HCEC 1CT (cell line): ENCODE results near the gene HACL1.
A peak's percentile ranks its signal among the peaks of the same experiment; 100 is the strongest.

Experiments
- DNase-seq: peaks from one replicate; pipeline ENCODE4 v3.0.0-alpha.2; 2017

Gene HACL1

GRCh38 chr3:15601399-15602145 is at the start of gene HACL1, which contains the start of gene BTD:
TSS of gene HACL1 (minus strand) at chr3:15601569. CDS start at chr3:15601463, 106 bp downstream.
TSS of gene BTD (plus strand) at chr3:15601745. CDS start at chr3:15635440, 33,695 bp downstream.
- DNase-seq: peak; percentile 99

GRCh38 chr3:15649858-15650257 is 48.5 kb upstream of the HACL1 start:
- no peak for DNase-seq

- no peak for DNase-seq
Observed at GRCh38 chr3:15649341-15649740, 48.0 kb upstream of the HACL1 start.

- peak; percentile 98 for DNase-seq
Observed at GRCh38 chr3:15647611-15648167, 46.3 kb upstream of the HACL1 start.

- peak; percentile 100 for DNase-seq
Observed at GRCh38 chr3:15646851-15647511, 45.6 kb upstream of the HACL1 start.

DNA sequence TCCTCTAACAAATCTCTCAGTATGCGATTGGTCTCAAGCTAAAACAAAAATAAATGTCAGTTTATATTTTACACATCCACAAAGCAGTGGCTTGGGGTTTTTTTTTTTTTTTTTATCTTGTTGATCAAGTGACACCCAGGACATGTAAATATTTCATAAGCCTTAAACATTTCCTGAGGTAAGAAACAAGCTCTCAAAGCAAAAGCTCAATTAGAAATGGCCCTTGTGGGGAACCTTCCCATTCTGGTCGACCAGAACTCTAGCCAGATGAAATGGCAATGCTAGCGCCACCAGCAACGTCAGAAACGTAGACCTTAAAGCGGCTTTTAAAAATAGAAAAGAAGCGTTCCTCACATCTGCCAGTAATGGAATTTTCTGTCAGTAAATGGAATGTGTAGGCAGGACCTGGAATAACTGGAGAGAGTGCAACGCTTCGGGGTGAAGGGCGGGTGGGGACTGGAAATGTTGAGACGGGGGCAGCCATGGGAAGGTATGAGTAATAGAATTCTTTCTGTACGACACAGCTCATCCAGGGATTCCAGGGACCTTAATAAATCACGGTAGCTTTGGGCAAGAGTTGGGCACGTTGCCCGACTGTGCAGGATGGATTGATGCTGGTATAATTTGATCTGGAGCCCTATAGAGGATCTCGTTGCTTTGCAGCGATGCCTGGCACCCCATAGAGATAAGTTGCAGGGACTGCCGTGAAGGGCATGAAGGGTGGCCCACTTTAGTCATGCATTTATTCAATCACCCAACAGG is 44.6 kb upstream of the HACL1 start:
- DNase-seq: peak; percentile 97

DNA sequence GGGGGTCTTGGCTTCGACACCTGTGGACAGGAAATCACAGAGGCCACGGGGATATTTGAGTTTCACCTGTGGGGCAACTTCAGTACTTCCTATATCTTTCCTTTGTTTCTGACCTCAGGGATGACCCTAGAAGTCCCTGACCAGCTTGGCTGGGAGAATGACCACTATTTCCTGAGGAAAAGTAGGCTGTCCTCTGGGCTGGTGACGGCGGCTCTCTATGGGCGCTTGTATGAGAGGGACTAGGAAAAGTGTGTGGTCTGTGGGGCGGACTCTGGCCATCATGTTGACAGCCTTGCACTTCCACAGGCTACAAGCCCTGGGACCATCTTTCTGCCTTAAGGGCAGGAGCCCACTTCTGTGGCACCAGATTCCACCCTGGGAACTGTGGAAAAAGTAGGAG is 43.9 kb upstream of the HACL1 start:
- DNase-seq: no peak

DNA sequence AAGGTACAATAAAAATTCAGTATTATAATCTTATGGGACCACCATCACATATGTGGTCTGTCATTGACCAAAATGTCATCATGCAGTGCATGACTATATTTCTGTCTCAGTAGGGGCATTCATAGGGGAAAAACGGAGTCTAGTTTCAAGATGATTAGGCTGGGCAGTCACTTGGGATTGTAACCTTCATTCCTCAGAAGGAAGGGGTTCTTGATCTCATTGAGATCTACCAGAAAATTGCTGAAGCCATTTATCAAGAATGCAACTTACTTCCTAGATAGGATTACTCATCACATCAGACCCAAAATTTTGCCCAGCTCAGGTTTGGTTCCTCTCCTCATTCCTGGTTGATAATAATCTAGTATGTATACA is 37.5 kb upstream of the HACL1 start:
- peak; percentile 32 for DNase-seq

DNA sequence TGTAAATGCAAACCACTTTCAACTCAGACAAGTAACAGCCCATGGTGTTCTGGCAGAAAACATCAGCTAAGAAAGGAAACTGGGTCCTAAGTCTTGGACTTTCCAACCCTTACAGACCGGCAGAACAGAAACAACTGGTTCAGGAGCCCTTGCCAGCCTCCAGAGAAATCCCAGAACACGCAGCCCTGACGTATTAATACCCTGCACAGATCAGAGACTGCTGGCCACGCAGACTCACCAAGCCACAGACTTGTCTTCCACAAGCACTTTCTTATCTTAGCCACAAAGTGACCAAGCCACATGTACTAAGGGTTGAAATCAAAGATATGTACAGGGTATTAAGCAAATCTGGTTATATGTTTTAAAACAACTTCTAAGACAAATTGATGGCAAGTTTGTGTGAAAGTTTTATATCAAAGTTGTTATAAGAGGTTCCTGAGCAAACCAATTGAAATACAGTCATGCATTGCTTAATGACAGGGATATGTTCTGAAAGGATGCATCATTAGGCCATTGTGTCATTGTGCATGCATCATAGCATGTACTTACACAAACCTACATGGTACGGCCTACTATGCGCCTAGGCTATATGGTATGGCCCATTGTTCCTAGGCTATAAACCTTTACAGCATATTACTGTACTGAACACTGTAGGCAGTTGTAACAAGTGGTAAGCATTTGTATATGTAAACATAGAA is 37.0 kb upstream of the HACL1 start:
- peak; percentile 22 for DNase-seq

GRCh38 chr3:15637131-15637951 is 36.0 kb upstream of the HACL1 start:
- no peak for DNase-seq

DNA sequence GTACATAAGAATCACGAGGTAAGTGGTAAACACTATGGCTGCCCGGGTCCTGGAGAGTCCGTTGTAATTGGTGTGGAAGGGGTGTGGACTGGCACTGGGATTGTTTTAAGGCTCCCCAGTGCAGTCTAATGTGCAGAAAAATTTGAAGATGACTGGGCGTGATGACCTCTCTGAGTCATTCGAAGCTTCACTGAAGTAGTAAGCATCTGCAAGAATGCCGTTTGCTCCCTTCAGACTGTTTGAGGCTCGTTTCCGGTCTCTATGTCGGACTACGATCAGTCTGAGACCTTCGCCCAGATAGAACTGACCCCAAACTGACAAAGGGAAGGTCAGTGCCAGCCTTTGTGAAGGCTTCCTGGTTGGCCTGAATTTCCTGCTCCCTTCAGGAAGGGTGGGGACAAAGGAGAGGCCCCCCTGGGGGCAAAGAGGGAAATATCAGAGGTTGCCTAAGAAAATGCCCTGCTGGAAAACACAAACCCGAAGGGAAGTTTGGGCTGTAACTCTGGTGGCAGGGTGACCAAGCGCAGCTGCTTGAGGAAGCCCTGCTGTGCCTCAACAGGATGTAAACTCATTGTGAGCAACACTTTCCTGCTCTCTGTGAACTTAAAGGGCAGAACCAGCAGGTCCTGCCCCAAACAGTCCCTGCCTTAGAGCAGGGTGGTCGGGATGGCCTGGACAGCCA is 34.8 kb upstream of the HACL1 start:
- DNase-seq: peak; percentile 98

DNA sequence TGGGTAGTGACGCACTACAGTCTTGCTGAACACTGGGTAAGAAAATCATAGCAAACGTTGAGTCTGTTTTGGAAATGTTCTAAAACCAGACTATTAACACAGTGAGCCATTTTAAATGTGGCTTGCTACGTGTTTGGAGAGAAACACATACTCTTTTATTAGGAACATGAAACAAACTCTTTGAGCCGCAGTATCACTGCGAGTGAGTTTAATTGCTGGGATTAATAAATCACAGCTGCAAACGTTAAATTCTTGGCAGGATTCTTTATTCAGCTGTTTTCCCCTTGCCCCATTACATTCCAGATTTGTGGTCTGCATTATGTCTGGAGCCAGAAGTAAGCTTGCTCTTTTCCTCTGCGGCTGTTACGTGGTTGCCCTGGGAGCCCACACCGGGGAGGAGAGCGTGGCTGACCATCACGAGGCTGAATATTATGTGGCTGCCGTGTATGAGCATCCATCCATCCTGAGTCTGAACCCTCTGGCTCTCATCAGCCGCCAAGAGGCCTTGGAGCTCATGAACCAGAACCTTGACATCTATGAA is 33.8 kb upstream of the HACL1 start:
- DNase-seq: peak; percentile 9

GRCh38 chr3:15634671-15635070 is 33.3 kb upstream of the HACL1 start:
- DNase-seq: no peak

DNA sequence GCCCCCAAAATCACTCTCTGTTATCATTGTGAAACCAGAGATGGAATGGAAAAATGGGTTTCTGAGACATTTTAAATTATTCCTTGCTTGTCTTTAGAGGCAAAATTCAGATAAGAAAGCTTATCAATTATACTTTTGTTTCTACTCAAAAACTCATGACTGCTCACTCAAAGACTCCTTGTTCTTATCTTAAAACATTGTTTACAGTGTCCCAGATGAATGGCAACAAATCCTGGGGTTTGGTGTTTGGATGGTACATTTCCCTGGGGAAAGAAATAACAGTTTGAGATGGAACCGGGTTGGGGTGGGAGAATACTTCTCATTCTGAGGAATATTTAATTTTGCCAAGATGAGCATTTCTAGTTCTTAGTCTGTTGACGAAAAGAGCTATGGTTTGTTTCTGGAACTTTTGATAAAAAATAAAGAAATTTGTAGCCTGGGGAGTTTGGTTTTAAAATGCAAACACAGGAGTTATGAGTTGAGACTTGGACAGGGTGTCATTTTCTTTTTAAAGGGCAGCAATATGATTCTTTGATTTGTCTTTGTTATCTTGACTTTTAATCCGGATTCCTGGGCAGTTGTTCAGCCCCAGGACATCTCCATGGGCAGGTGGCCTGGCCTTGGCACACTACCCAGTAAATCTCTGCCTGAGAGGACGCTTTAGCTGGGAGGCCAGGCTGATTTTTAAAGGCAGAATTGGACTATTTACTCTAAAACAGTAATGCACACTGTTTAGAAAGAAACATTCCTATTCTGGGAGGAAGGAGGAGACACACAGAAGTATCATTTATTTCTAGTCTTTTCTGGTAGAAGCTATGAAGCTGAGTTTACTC is 32.6 kb upstream of the HACL1 start:
- DNase-seq: peak; percentile 7

DNA sequence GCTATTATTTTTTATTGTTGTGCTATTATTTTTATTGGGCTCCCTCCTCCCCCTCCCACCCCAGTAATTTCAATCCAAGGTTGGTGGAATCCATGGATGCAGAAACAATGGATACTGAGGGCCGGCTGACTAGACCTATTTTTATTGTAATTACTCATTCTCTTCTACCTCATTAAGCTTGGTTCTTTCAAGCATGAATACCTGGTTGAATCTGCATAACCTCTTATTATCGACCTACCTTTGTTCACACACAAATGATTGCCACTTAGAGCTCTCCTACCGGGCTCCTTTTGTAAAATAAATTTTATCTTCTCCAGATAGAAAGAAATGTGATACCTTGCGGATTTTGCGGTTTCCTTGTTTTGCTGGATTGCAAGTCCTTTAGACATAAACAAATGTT is 31.8 kb upstream of the HACL1 start:
- DNase-seq: no peak

- no peak for DNase-seq
Observed at GRCh38 chr3:15632212-15632580, 30.8 kb upstream of the HACL1 start.

DNA sequence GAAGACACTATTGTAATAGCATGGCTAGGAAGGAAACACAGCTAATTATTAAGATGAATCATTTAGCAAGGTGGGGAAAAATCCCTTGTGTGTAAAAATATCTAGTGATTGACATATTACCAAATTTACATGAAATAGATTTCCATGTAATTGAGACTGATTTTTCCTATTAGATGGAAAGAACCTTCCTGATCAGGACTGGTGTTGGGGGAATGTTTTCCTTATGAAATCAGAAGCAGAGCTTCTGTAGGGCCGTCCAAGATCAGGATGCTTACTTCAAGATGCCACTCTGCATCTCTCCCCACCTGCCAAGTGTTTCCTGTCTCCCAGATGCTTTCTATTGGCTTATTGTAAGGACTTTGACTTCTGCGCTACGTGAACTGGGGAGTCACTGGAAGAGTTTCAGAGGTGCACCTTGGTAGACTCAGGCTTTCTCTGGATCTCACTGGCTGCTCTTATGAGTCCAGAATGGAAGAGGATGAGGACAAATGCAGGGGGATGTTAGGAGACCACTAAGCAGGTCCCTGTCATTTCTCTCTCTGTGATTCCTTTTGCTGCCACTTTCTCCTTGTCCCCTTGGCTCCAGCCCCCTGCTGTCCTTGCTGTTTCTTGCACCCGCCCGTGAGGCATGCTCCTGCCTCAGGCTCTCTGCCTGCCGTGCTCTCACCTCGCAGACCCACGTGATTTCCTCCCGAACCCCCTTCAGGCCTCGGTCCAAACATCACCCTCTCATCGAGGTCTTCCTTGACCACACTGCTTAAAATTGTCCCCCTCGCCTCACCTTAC is 30.2 kb upstream of the HACL1 start:
- DNase-seq: peak; percentile 2

GRCh38 chr3:15630646-15631350 is 29.4 kb upstream of the HACL1 start:
- DNase-seq: peak; percentile 78
